Gastrocnemius medialis (tissue), 4 donors: ENCODE measurements around the gene CYP4X1.
"Not testable (repeated sequence)": the region's sequence is repeated elsewhere in the genome, so short reads cannot be mapped to it uniquely, and the experiment has no call there.

Source experiments
- CTCF ChIP-seq, 5 experiments: fragments of 450-650 bp in 3 of 5; fragments of 200-600 bp in 2 of 5; sonication (generic) in 2 of 5; IDR thresholded peaks in 4 of 5; conservative IDR thresholded peaks in 1 of 5; 1 replicate in 4 of 5; 2 replicates in 1 of 5; pipeline ENCODE4 v1.5.1; 2016 to 2019; ENCODE audit warnings: antibody characterized with exemption in 5 of 5, mild to moderate bottlenecking in 3 of 5, moderate library complexity in 3 of 5
- POLR2A ChIP-seq, 2 donors: fragments of 450-650 bp; IDR thresholded peaks; one replicate each; pipeline ENCODE4 v1.6.1; 2017; ENCODE audit warnings: antibody characterized with exemption in 2 of 2, mild to moderate bottlenecking in 2 of 2, moderate library complexity in 2 of 2

- TF ChIP-seq CTCF (IDR thresholded peaks at IDR 0.05 in 4 of 5, conservative IDR thresholded peaks at IDR 0.05 in 1 of 5); POLR2A (IDR thresholded peaks at IDR 0.05): not testable (repeated sequence)
Measured at GRCh38 chr1:46990541-46990940, 32.9 kb upstream of the CYP4X1 start.
